ENCODE measurements around the gene PHF10.
"Not testable (repeated sequence)": the region's sequence is repeated elsewhere in the genome, so short reads cannot be mapped to it uniquely, and the experiment has no call there.

PHF10 gene

DNA sequence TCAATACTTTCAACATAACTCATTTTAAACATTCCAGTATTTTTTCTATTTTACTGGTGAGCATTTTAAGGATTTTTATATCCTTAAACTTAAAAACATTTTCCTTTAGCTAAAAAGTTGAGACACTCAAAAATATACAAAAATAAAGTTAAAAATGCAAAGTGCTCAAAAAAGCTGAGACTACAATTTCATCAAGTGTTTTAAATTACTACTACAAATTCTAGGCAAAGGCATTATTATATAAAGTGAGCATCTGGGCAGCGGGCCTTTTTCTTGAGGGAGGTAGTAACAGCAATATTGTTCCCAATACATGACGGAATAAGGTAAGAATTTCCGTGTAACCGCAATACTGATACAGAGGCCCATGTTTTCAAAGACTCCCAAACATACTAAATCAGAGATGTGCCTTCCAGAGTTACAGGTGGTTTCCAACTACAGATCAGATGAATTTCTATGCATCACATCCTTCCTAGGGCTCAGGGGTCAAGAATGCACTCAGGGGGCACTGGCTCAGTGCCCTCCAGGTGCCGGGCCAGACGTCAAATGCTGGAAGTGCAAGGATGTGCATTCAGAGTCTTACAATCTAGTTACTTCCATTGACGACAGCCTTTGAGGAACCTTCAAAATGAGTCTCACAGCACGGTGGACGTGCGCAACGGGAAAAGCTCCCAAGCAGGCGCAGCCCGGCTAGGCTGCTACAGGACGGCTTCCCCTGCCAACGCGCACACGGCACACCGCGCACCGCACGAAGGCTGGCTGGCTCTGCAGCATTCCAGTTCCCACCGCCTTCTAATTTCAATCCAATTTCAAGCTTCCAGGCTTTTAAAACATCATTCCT lies 1.7 kb downstream of the PHF10 start:
- FAIRE-seq, result no peak

- FAIRE-seq, result no peak
Measured at GRCh38 chr6:169720207-169720855, 4.0 kb downstream of the PHF10 start.

DNA sequence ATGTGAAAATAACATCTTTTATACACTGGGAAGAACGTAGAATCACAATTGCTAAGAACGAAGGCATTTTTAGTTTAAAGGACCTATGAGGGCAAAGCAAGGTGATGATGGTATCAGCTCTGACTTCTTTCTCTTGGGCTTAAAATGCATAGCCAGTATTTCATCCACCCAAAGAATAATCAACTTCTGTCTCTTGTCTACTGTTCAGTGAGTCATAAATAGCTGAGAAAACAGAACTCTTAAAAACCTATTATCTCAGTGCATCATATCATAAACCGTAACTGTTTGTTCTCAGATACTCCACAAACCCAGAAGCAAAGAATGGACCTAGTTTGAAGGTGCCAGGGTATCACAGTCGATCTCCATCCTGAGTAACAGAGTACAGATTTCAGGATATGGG lies 5.2 kb downstream of the PHF10 start:
- FAIRE-seq, result no peak

DNA sequence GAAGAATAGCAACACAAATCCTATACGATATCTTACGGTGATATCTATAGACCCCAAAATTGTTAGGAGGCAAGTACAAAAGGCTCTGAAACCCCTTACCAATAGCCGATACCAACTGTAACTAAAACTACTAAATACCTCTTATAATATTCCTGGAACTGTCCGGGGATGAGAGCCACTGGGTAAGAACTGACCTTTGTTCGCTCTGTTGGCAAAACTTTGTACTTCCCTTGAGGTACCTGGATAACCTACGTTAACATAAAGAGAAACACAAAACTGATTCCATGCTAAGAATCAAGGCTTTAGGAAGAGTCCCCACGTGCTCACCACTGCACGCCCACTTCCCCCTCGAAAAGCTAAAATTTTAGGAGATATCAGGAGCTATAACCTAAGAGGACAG lies 9.7 kb downstream of the PHF10 start:
- no peak for FAIRE-seq

DNA sequence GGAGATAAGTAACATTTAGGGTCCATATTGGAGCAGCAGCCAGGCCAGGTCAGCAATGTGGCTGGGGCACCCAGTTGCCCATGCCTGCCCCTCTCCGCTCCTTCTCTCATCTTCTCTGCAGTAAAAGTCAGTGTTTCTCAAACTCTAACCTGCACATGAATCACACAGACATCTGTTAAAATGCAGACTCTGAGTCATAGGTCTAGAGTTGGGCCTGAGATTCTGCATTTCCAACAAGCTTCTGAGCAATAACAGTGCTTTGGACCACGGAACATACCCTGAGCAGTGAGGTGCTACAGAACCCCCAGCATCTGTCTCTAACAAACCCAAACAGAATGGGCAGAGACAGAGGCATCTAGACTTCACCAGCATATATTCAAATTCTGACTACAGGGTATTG lies 10.1 kb downstream of the PHF10 start:
- FAIRE-seq, result no peak

DNA sequence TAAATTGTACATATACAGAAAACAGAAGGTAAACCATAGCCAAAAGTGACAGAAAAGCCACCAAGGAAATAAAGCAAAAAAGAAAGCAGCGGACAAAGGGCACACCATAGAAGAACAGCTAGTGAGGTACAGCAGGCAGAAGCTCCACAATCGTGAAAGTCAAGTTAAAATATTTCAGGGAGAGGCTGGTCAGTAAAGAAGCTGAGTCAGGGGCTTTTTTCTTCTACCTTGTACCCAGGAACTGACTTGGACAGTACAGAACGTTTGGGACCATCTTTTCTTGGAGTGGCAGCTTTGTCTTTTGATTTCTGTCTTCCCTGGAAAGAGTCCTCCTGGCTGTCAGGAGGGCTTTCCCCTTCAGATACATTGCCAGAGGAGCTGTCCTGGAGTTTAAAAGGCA lies 14.3 kb downstream of the PHF10 start:
- FAIRE-seq, result no peak

- no peak for FAIRE-seq
Measured at GRCh38 chr6:169709293-169709692, 15.0 kb downstream of the PHF10 start.

- no peak for FAIRE-seq
Measured at GRCh38 chr6:169707772-169708171, 16.5 kb downstream of the PHF10 start.

DNA sequence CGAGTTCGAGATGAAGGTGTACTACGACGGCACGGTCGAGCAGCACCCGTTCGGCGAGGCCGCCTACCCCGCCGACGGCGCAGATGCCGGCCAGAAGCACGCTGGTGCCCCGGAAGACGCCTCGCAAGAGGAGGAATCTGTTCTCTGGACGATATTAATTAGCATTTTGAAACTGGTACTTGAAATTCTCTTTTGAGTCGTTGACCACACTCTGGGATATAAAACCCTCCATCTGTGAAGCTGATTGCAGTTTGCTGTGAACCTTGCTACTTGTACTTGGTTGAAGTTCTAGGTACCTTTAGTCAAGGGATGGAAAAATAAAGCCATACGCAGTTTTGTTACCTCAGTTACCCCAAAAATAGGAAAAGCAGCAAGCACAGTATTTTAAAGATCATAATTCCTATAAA lies 21.5 kb downstream of the PHF10 start:
- FAIRE-seq, result no peak

DNA sequence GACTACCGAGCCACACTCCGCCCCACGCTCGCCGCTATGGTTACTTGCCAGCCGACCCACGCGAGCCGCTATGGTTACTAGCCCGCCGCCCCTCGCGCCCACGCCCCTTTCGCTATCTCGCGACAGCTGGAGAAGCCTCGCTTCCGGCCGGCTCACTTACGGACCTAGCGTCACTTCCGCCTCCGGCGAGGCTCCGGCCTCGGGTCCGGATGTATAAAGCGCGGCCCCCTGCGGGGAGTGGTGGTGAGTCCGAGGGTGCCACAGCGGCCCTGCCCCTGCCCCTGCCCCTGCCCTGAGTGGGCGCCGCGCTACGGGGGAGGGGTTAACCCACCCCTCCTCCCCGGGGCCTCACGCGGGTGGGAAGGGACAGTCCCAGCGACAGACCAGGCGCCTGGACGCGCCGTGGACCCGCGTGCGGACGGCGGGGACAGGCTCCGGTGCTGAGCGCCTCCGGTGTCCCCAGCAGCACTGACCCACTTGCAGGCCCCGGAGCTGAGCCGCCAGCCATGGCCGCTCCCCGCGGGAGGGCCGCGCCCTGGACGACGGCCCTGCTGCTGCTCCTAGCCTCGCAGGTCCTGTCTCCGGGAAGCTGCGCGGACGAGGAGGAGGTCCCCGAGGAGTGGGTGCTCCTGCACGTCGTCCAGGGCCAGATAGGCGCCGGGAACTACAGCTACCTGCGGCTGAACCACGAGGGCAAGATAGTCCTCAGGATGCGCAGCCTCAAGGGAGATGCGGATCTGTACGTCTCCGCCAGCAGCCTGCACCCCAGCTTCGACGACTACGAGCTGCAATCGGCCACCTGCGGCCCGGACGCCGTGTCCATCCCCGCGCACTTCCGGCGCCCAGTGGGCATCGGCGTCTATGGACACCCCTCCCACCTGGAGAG lies 22.1 kb downstream of the PHF10 start, which contains the start of the genes C6orf120 and WDR27:
Gene C6orf120, plus strand, starts transcription at position 173 of the 886 bp plus-strand sequence. Its CDS starts 334 bp downstream, at position 507.
Gene WDR27, minus strand, starts transcription at position 76 of the 886 bp plus-strand sequence. CDS start 13,024 bp downstream, outside the sequence.
- peak; percentile 11 for FAIRE-seq

GRCh38 chr6:169701311-169701953 lies 22.9 kb downstream of the PHF10 start:
- FAIRE-seq, result no peak

- no peak for FAIRE-seq
Measured at GRCh38 chr6:169700296-169700695, 24.0 kb downstream of the PHF10 start.

GRCh38 chr6:169697115-169697514 lies 27.2 kb downstream of the PHF10 start:
- not testable (repeated sequence) for FAIRE-seq

DNA sequence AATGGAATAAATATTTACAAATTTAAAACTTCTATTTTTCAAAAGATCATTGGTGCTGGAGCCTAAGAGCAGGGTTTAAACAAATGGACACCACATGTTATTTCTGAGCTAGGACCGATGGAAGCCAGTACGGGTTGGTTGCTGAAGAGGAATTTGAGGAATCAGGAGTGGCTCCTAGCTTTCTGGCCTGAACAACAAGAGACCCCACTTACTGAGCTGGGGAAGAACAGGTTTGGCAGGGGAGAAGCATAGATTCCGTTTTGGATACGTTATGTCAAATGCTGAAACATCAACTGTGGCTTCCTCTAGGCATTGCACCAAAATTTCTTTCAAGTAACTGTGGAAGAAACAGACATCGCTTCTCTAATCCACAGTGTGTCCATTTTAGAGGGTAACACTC lies 29.2 kb downstream of the PHF10 start:
- no peak for FAIRE-seq

DNA sequence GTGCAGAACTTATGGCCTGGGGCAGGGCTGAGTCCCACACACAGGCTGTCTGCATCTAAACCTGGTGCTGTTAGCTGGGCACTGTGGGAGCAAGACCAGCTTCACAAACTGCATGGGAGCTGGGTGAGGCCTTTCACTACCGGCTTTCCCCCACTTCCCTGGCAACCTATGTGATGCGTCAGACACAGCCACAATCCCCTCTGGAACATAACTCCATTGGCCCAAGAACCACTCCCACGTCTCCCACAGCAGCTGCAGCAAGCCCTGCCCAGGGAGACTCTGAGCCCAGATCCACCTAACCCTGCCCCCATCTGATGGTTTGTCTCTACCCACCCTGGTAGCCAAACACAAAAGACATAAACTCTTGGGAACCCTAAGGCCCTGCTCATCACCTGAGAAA lies 31.8 kb downstream of the PHF10 start:
- no peak for FAIRE-seq

DNA sequence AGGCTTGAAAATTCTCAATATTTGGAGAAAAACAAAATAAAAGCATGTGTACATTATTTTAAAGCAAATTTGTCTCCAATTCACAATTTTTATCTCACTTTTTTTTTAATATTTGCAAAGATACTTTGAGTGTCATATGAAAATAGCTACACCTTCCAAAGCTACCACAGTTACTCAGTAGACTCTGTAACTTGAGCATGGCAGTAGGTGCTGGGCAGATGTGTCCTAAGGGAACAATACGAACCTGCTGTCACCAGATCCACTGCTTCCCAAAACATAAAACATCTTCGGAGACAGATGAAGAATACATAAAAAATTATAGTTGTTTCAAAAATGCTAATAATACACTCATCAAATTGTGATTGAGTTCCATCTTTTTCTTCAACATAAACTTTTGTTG lies 33.0 kb downstream of the PHF10 start:
- FAIRE-seq, result no peak

GRCh38 chr6:169689287-169689686 lies 35.0 kb downstream of the PHF10 start:
- no peak for FAIRE-seq

DNA sequence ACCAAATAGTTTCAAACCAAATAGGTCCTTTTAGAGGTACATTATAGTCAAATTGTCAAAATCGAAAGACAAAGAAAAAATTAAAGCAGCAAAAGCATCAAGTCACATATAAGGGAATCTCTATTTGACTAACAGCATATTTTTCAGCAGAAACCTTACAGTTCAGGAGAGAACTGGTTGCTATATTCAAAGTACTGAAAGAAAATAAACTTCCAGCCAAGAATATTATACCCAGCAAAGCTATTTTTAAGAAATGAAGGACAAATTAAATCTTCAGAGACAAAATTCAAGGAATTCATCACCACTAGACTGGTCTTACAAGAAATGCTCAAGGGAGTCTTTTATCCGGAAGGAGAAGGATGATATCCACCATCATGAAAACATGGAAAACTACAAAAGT lies 38.4 kb downstream of the PHF10 start:
- no peak for FAIRE-seq

- FAIRE-seq, result no peak
Measured at GRCh38 chr6:169684056-169684455, 40.2 kb downstream of the PHF10 start.

DNA sequence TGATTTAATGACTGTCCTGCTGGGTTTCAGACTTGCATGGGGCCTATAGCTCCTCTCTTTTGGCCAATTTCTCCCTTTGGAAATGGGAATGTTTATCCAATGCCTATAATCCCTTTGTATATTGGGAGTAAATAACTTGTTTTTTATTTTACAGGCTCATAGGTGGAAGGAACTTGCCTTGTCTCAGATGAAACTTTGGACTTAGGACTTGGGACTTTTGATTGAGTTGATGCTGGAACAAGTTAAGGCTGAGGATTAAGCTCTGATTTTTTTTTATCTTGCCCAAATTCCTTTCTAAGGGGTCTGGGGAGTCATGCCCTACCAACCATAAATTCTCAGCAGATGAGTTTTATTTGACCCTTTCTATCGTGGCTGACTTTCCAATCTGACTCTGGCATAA lies 46.0 kb downstream of the PHF10 start:
- FAIRE-seq, result no peak

GRCh38 chr6:169677096-169677495 lies 47.2 kb downstream of the PHF10 start:
- FAIRE-seq, result no peak

DNA sequence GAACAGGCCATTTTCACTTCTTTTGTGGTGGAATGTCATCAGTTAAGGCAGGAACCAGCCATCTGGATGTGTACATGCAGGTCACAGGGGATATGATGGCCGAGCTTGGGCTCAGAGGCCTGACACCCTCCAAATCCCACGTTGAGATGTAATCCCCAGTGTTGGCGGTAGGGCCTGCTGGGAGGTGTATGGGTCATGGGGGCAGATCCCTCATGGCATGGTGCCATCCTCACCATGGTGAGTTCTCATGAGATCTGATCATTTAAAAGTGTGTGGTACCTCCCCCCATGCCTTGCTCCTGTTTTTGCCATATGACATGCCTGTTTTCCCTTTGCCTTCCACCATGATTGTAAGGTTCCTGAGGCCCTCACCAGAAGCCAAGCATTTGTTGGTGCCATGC lies 49.3 kb downstream of the PHF10 start:
- FAIRE-seq, result no peak

GRCh38 chr6:169671563-169671962 lies 52.7 kb downstream of the PHF10 start:
- no peak for FAIRE-seq
